ENCODE data around the gene SAMD7. TPM values are rescaled to one million over a fixed set of nuclear protein-coding genes. Genes with fewer than 3 reads are reported as not detected.

SAMD7 gene
- total and polyA plus RNA-seq, 2 experiments from 2014 or later: not detected

DNA sequence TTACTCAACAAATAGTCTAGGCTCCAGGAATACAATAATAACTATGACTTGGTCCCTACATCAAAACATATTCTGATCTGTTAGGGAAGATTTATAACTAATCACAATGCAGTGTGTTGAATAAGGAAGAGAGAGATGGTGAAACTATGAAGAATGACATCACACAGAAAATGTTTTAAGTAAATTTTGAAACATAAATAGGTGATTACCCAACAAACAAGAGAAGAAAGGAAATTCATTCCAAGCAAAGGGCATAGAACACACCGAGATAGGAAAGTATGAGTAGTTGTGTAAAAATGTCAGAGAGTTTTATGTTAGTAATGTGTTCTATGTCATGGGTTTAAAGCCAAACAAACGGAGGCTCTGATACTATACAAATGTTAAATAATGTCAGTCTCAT lies 68.7 kb downstream of the SAMD7 start:
- DNase-seq (ENCODE audit: low read depth in 1 of 2, low spot score in 1 of 2): peak in 1 of 2 donors; percentile 78
- Histone ChIP-seq H3K4me3 (no peak overlapping the region), H3K27ac (no peak overlapping the region), H3K36me3 (peaks cover 82% of the 10 kb centered on the region), H3K4me1 (ENCODE audit: low read depth) (no peaks in the 10 kb centered on the region), H3K27me3 (no peaks in the 10 kb centered on the region), H3K9me3 (ENCODE audit: low read depth) (no peaks in the 10 kb centered on the region)
- TF ChIP-seq, protein P1, sequence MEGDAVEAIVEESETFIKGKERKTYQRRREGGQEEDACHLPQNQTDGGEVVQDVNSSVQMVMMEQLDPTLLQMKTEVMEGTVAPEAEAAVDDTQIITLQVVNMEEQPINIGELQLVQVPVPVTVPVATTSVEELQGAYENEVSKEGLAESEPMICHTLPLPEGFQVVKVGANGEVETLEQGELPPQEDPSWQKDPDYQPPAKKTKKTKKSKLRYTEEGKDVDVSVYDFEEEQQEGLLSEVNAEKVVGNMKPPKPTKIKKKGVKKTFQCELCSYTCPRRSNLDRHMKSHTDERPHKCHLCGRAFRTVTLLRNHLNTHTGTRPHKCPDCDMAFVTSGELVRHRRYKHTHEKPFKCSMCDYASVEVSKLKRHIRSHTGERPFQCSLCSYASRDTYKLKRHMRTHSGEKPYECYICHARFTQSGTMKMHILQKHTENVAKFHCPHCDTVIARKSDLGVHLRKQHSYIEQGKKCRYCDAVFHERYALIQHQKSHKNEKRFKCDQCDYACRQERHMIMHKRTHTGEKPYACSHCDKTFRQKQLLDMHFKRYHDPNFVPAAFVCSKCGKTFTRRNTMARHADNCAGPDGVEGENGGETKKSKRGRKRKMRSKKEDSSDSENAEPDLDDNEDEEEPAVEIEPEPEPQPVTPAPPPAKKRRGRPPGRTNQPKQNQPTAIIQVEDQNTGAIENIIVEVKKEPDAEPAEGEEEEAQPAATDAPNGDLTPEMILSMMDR (IDR thresholded peaks at IDR 0.05; ENCODE audit: low read depth, low read length): no peak

DNA sequence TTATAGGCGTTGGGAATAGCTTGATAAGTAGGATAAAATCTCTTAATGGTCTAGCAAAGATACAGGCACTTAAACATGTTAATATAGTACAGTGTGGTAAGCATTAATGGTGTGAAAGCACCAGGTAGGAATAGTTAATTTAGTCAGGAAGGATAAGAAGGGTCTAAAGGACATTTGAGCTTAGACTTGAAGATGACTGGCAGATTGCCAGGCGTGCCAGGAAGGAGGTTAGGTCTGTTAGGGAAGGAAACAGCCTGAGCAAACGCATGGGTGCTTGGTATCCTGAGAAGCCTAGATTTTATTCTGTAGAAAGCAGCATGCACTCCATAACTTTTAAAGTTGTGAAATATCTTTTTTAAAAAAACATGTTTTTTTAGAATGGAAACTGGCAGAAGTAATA lies 72.9 kb downstream of the SAMD7 start:
- Histone ChIP-seq H3K9me3 (ENCODE audit: low read depth) (no peaks in the 10 kb centered on the region), H3K4me3 (no peak overlapping the region), H3K27me3 (no peaks in the 10 kb centered on the region), H3K36me3 (peaks cover 89% of the 10 kb centered on the region), H3K4me1 (ENCODE audit: low read depth) (no peaks in the 10 kb centered on the region), H3K27ac (no peak overlapping the region)
- TF ChIP-seq, protein P1 (IDR thresholded peaks at IDR 0.05; ENCODE audit: low read depth, low read length): no peak
- no peak for DNase-seq (ENCODE audit: low read depth in 1 of 2, low spot score in 1 of 2)

Other genes with a start within 250 kb of the SAMD7 start
- 10.4 and 10.9 TPM in 2 replicates for gene MECOM, start 247.9 kb upstream of the SAMD7 start, total RNA-seq
- 6.1 and 11.1 TPM in 2 replicates for gene MECOM, start 247.9 kb upstream of the SAMD7 start, polyA plus RNA-seq
- gene TERC, start 146.5 kb upstream of the SAMD7 start, total RNA-seq: 7.1 and 45.9 TPM in 2 replicates
- gene TERC, start 146.5 kb upstream of the SAMD7 start, polyA plus RNA-seq: 0.61 TPM in 1 of 2 replicates, not detected in the other
- 1.7 TPM in 2 replicates for gene ACTRT3, start 142.0 kb upstream of the SAMD7 start, total RNA-seq
- 1.7 and 2.3 TPM in 2 replicates for gene ACTRT3, start 142.0 kb upstream of the SAMD7 start, polyA plus RNA-seq
- 7.9 and 16.7 TPM in 2 replicates for gene MYNN, start 138.2 kb upstream of the SAMD7 start, total RNA-seq
- 12.8 and 13.6 TPM in 2 replicates for gene MYNN, start 138.2 kb upstream of the SAMD7 start, polyA plus RNA-seq
- 0.15 TPM in 1 of 2 replicates, not detected in the other for gene LRRIQ4, start 98.7 kb upstream of the SAMD7 start, total RNA-seq
- gene LRRIQ4, start 98.7 kb upstream of the SAMD7 start, polyA plus RNA-seq: 0.34 TPM in 1 of 2 replicates, not detected in the other
- 4.4 and 6.8 TPM in 2 replicates for gene LRRC34, start 98.7 kb upstream of the SAMD7 start, total RNA-seq
- gene LRRC34, start 98.7 kb upstream of the SAMD7 start, polyA plus RNA-seq: 5.2 and 6.9 TPM in 2 replicates
- not detected in 2 replicates for gene LRRC31, start 41.6 kb upstream of the SAMD7 start, total RNA-seq
- gene LRRC31, start 41.6 kb upstream of the SAMD7 start, polyA plus RNA-seq: not detected in 2 replicates
- gene SEC62, start 55.2 kb downstream of the SAMD7 start, total RNA-seq: 18.9 and 26.7 TPM in 2 replicates
- gene SEC62, start 55.2 kb downstream of the SAMD7 start, polyA plus RNA-seq: 72.2 and 78.2 TPM in 2 replicates
- 0.53 TPM in 1 of 2 replicates, not detected in the other for gene GPR160, start 126.4 kb downstream of the SAMD7 start, total RNA-seq
- gene GPR160, start 126.4 kb downstream of the SAMD7 start, polyA plus RNA-seq: 2.2 and 2.6 TPM in 2 replicates